Astrocyte of the spinal cord (primary cell): ENCODE results near the gene YBX2.

Experiments used
- DNase-seq: peaks from one replicate; pipeline ENCODE4 v3.0.0; 2011; ENCODE audit warnings: low read depth, low spot score
- H3K4me3 ChIP-seq: 2 replicates; pipeline ENCODE4 v1.5.1; 2011; ENCODE audit warnings: low read depth, mild to moderate bottlenecking, low read length, moderate library complexity
- in situ Hi-C: cut with HindIII; loops from 2 replicates; pipeline ENCODE4 v1.10.0; 2017; ENCODE audit warnings: low sequenced_read_pairs
- TF ChIP-seq, protein P1 (sequence below): IDR thresholded peaks from 2 replicates; pipeline ENCODE4 v1.5.1; 2012; ENCODE audit warnings: low read depth, mild to moderate bottlenecking, low read length, inconsistent platforms

The YBX2 gene

DNA sequence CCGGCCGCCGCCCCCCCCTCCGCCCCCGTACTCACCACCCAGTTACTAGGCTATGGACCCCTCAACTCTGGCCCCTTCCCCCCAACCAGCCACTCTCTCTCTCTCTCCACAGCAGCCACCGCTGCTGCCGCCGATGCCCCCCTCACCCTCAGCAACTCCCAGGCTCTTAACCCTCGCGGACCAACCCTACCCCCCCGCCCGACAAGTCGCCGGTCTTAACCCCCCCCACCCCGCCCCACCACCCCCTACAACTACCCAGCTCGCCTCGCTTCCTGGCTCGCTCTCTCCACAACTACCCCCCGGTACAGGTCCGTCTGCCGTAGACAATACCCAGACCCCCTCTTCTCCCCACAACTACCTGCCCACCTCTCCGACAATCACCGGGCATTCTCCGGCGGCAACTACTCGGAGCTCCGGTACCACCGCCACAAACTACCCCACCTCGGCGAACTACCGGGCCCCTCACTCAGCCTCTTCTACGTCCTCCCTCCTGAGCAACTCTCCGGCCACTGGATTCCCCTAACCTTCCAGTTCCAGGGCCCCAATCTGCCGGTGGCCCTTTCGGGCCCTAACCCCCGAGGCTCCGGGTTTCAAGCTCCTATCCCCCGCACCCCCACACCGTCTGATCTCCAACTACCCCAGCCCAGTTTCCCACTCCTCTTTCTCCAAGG lies 55.9 kb downstream of the YBX2 start:
- no peak for DNase-seq
- peak overlapping the region; percentile 98 for H3K4me3 ChIP-seq
- TF ChIP-seq, protein P1, sequence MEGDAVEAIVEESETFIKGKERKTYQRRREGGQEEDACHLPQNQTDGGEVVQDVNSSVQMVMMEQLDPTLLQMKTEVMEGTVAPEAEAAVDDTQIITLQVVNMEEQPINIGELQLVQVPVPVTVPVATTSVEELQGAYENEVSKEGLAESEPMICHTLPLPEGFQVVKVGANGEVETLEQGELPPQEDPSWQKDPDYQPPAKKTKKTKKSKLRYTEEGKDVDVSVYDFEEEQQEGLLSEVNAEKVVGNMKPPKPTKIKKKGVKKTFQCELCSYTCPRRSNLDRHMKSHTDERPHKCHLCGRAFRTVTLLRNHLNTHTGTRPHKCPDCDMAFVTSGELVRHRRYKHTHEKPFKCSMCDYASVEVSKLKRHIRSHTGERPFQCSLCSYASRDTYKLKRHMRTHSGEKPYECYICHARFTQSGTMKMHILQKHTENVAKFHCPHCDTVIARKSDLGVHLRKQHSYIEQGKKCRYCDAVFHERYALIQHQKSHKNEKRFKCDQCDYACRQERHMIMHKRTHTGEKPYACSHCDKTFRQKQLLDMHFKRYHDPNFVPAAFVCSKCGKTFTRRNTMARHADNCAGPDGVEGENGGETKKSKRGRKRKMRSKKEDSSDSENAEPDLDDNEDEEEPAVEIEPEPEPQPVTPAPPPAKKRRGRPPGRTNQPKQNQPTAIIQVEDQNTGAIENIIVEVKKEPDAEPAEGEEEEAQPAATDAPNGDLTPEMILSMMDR = no peak
- in situ Hi-C loops = no loop called here
